Heart left ventricle (tissue), 13 donors: ENCODE data around the gene CTSF.

Experiments used
- POLR2A ChIP-seq, 2 donors: fragments of 450-650 bp; IDR thresholded peaks; one replicate each; pipeline ENCODE4 v1.6.1; 2017; ENCODE audit warnings: antibody characterized with exemption in 2 of 2, mild to moderate bottlenecking in 2 of 2, moderate library complexity in 2 of 2
- TF ChIP-seq, protein P1 (sequence below), 12 donors: fragments of 200-600 bp; sonication (generic) in 4 of 12; IDR thresholded peaks; one replicate each; pipeline versions ENCODE4 v1.5.0 to v1.8.0; 2018 to 2022; ENCODE audit warnings: antibody characterized with exemption in 12 of 12, mild to moderate bottlenecking in 5 of 12
- donor health status: ischemic (EF 13 %, LVEDD 7.1; RV severe dilation, severe dysfunction).
- donor health status: DM: no; HTN: yes; CAD: no.
- donor health status: DM: no; HTN: no; CAD: no.
- donor health status: ischemic (EF 25% LVEDD 6.9; RV normal size, moderate dysfunction).
- donor health status: ischemic (EF 25% LVEDD 5.7; RV mildly dilated, moderate dysfunction).
- donor health status: ischemic (EF 35%, LVEDD 5.7; RV mildly dilated, moderate dysfunction).
- donor health status: nonischemic (EF 11% LVEDD 7.7; RV severe dilation, severe dysfunction).
- donor health status: DM: yes; HTN: yes; CAD: no.
- donor health status: PGD.
- donor health status: ischemic (EF 29% LVEDD 5.4; RV normal size, mild dysfunction).
- donor health status: nonischemic (EF 23%, LVEDD 6.1; RV moderate dilation, normal function).

GRCh38 chr11:66593303-66593635 is 24.9 kb upstream of the CTSF start:
- TF ChIP-seq POLR2A (IDR thresholded peaks at IDR 0.05), result no peak
- TF ChIP-seq, protein P1, sequence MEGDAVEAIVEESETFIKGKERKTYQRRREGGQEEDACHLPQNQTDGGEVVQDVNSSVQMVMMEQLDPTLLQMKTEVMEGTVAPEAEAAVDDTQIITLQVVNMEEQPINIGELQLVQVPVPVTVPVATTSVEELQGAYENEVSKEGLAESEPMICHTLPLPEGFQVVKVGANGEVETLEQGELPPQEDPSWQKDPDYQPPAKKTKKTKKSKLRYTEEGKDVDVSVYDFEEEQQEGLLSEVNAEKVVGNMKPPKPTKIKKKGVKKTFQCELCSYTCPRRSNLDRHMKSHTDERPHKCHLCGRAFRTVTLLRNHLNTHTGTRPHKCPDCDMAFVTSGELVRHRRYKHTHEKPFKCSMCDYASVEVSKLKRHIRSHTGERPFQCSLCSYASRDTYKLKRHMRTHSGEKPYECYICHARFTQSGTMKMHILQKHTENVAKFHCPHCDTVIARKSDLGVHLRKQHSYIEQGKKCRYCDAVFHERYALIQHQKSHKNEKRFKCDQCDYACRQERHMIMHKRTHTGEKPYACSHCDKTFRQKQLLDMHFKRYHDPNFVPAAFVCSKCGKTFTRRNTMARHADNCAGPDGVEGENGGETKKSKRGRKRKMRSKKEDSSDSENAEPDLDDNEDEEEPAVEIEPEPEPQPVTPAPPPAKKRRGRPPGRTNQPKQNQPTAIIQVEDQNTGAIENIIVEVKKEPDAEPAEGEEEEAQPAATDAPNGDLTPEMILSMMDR (IDR thresholded peaks at IDR 0.05), result no peak
